Heart right ventricle (tissue), 16 donors: Measurements from ENCODE around the gene BABAM2. TPM values are rescaled to one million over a fixed set of nuclear protein-coding genes. Genes with fewer than 3 reads are reported as not detected.

Source experiments
- ATAC-seq, 8 donors: fragments of 200-7000 bp; cut with Tn5 transposase; one replicate each; pipeline ENCODE4 v1.9.1; 2020; ENCODE audit warnings: mild to moderate bottlenecking in 8 of 8, moderate library complexity in 8 of 8, moderate number of reproducible peaks in 1 of 8
- DNase-seq, 2 donors: peaks; one replicate each; pipeline ENCODE4 v3.0.0-alpha.2; 2020
- H3K27ac ChIP-seq, 10 donors: fragments of 200-600 bp; sonication (generic) in 2 of 10; one replicate each; pipeline versions ENCODE4 v1.5.0 to v1.8.0; 2020 to 2022; ENCODE audit warnings: mild to moderate bottlenecking in 3 of 10
- H3K27me3 ChIP-seq, 7 donors: fragments of 200-600 bp; one replicate each; pipeline ENCODE4 v1.8.0; 2021 to 2022; ENCODE audit warnings: mild to moderate bottlenecking in 2 of 7
- H3K36me3 ChIP-seq, 9 donors: fragments of 200-600 bp; sonication (generic) in 1 of 9; one replicate each; pipeline versions ENCODE4 v1.5.0 to v1.8.0; 2020 to 2022; ENCODE audit warnings: mild to moderate bottlenecking in 2 of 9
- H3K4me1 ChIP-seq, 9 donors: fragments of 200-600 bp; sonication (generic) in 1 of 9; one replicate each; pipeline versions ENCODE4 v1.5.0 to v1.8.0; 2020 to 2022; ENCODE audit warnings: mild to moderate bottlenecking in 4 of 9
- H3K4me3 ChIP-seq, 10 donors: fragments of 200-600 bp; sonication (generic) in 2 of 10; one replicate each; pipeline versions ENCODE4 v1.5.0 to v1.8.0; 2020 to 2022; ENCODE audit warnings: mild to moderate bottlenecking in 7 of 10, moderate library complexity in 2 of 10
- H3K9me3 ChIP-seq, 11 donors: fragments of 200-600 bp in 10 of 11; sonication (generic) in 2 of 11; one replicate each; pipeline versions ENCODE4 v1.5.0 to v1.8.0; 2013 to 2022; ENCODE audit warnings: mild to moderate bottlenecking in 2 of 11, control low read depth in 1 of 11, moderate library complexity in 1 of 11
- CTCF ChIP-seq, 9 donors: fragments of 200-600 bp; sonication (generic) in 2 of 9; IDR thresholded peaks; one replicate each; pipeline versions ENCODE4 v1.5.0 to v1.8.0; 2021 to 2022; ENCODE audit warnings: antibody characterized with exemption in 9 of 9, mild to moderate bottlenecking in 5 of 9, moderate library complexity in 1 of 9
- WGBS, 2 donors: extraction: QIAGEN DNeasy Blood & Tissue Kit; methylation state at CpG; one replicate each; pipeline ENCODE4 v1.1.7; 2013; ENCODE audit warnings: inconsistent platforms in 1 of 2; 5-methylcytosine and 5-hydroxymethylcytosine counted together
- intact Hi-C, 10 donors: fragments of 100-400 bp; cut with DNase I; formaldehyde crosslinking; loops; one replicate each; pipeline versions ENCODE4 v1.11.1 to v1.14.2; 2022
- polyA plus RNA-seq, 2 donors: library from polyadenylated mRNA; stranded (reverse); fragments of 200-250 nt; gene quantifications; one replicate each; pipeline ENCODE4 v1.2.3, GENCODE V29; 2013
- total RNA-seq, 10 donors: library from RNA; stranded (reverse); fragmentation: NEBNext Ultra II Directional in 3 of 10; extraction: Animal tissue kit (Norgen Biotek cat#: 25700) in 3 of 10; gene quantifications; one replicate each; pipeline versions ENCODE4 v1.2.1 to v1.2.4, GENCODE V29; 2021 to 2023
- donor health status: Arrhythmogenic right ventricular cardiomyopathy.
- donor health status: ischemic (EF 13 %, LVEDD 7.1; RV severe dilation, severe dysfunction).
- donor health status: healthy with polysubstance abuse.
- donor health status: DM: no; HTN: yes; CAD: no.
- donor health status: DM: no; HTN: no; CAD: no.
- donor health status: ischemic (EF 25% LVEDD 6.9; RV normal size, moderate dysfunction).
- donor health status: ischemic (EF 25% LVEDD 5.7; RV mildly dilated, moderate dysfunction).
- donor health status: healthy.
- donor health status: DM: yes; HTN: yes; CAD: no.
- donor health status: Ischemic cardiomyopathy.
- donor health status: ischemic (EF 35%, LVEDD 5.7; RV mildly dilated, moderate dysfunction).
- donor health status: nonischemic (EF 11% LVEDD 7.7; RV severe dilation, severe dysfunction).
- donor health status: DM: yes; HTN: yes; CAD: no.
- donor health status: PGD.
- donor health status: ischemic (EF 29% LVEDD 5.4; RV normal size, mild dysfunction).
- donor health status: nonischemic (EF 23%, LVEDD 6.1; RV moderate dilation, normal function).

BABAM2 gene
- total and polyA plus RNA-seq, 12 donors: 13.3 to 83.4 (median 65.9) TPM

- no peak for TF ChIP-seq CTCF (IDR thresholded peaks at IDR 0.05)
- no peaks in the 10 kb centered on the region for H3K27me3 ChIP-seq
- peaks cover 17 to 36% (median 21%) of the 10 kb centered on the region in 9 donors for H3K4me1 ChIP-seq
- 82 to 85% methylated on average over 16 of the region's 16 CpGs for WGBS, 2 donors
- intact Hi-C loops: no loop called here
- H3K27ac ChIP-seq: no peak overlapping the region
- DNase-seq (no peak), ATAC-seq (no peak)
- H3K4me3 ChIP-seq: no peak overlapping the region
- no peaks in the 10 kb centered on the region for H3K36me3 ChIP-seq
- H3K9me3 ChIP-seq: no peaks in the 10 kb centered on the region
These were observed 462.2 kb downstream of the BABAM2 start for GRCh38 chr2:28352610-28353195.

- DNase-seq (no peak), ATAC-seq (peak in 2 of 8 donors; percentile 1 to 3)
- Histone ChIP-seq H3K9me3 (no peaks in the 10 kb centered on the region), H3K36me3 (no peaks in the 10 kb centered on the region), H3K27ac (peak overlapping the region; percentile 75 to 97 (median 90)), H3K4me3 (no peak overlapping the region), H3K27me3 (no peaks in the 10 kb centered on the region), H3K4me1 (peaks cover 17 to 39% (median 20%) of the 10 kb centered on the region in 9 donors)
- intact Hi-C loops: no loop called here
- no peak for TF ChIP-seq CTCF (IDR thresholded peaks at IDR 0.05)
- WGBS, 2 donors: 81% methylated on average over 10 of the region's 10 CpGs
These were observed 464.5 kb downstream of the BABAM2 start for GRCh38 chr2:28354920-28355520.

GRCh38 chr2:28355521-28356094 is 465.1 kb downstream of the BABAM2 start:
- intact Hi-C loops: loop anchor here in 1 of 10 donors (2.0 kb wide), 1 partner anchor 37 kb away; the partner anchor contains the start of gene FOSL2
- Histone ChIP-seq H3K27ac (peak overlapping the region; percentile 75 to 97 (median 90)), H3K27me3 (no peaks in the 10 kb centered on the region), H3K4me3 (no peak overlapping the region), H3K9me3 (no peaks in the 10 kb centered on the region), H3K4me1 (peaks cover 17 to 45% (median 20%) of the 10 kb centered on the region in 9 donors), H3K36me3 (no peaks in the 10 kb centered on the region)
- ATAC-seq (peak; percentile 34 to 80 (median 61)), DNase-seq (peak; percentile 78)
- TF ChIP-seq CTCF (IDR thresholded peaks at IDR 0.05): no peak
- WGBS, 2 donors: 49 to 69% methylated on average over 6 of the region's 6 CpGs

- DNase-seq (peak; percentile 92 to 95), ATAC-seq (peak; percentile 89 to 95 (median 92))
- Histone ChIP-seq H3K4me1 (peaks cover 17 to 50% (median 20%) of the 10 kb centered on the region in 9 donors), H3K27ac (peak overlapping the region; percentile 75 to 97 (median 90)), H3K9me3 (no peaks in the 10 kb centered on the region), H3K27me3 (no peaks in the 10 kb centered on the region), H3K36me3 (no peaks in the 10 kb centered on the region), H3K4me3 (no peak overlapping the region)
- TF ChIP-seq CTCF (IDR thresholded peaks at IDR 0.05): no peak
- intact Hi-C loops: loop anchor here in 1 of 10 donors (2.0 kb wide), 1 partner anchor 36 kb away; the partner anchor contains the start of gene FOSL2
- 20 to 25% methylated on average over 17 of the region's 17 CpGs for WGBS, 2 donors
These were observed 465.8 kb downstream of the BABAM2 start for GRCh38 chr2:28356095-28356911.
